ENCODE results near the gene GTF2E1.

Gene GTF2E1

DNA sequence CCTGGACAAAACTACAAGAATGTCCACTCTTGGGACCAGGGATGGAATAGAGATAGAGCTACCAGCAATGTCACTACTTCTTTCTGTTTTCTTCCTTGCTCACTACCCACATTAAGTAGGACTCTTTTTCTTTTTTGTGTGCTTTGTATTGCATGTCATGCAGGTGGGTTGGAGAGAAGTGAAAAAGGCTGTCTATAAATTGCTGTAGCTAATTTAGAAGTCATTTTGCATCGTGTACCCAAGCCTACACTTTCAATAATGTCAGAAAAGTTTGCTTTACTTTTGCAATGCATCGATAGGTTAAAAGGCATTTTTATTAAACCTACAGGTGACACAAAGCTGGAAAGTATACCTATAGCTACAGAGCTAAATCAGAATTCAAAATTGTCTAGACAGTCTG, 58.9 kb downstream of the GTF2E1 start:
- Mint-ChIP-seq H3K36me3 (no peaks in the 10 kb centered on the region), H3K27ac (no peak overlapping the region), H3K4me3 (no peak overlapping the region), H3K9me3 (ENCODE audit: low read depth) (no peaks in the 10 kb centered on the region), H3K27me3 (peaks cover 4% of the 10 kb centered on the region), H3K4me1 (ENCODE audit: low read depth) (no peaks in the 10 kb centered on the region)

DNA sequence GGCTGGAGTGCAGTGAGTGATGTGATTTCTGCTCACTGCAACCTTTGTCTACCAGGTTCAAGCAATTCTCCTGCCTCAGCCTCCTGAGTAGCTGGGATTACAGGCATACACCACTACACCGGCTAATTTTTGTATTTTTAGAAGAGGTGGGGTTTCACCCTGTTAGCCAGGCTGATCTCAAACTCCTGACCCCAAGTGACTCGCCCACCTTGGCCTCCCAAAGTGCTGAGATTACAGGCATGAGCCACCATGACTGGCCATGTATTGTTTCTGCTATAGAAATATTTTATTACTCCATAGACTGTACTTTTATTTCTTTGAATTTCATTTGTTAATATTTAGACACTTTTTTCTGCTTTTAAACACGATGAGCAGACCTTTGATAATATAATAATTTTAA, 60.4 kb downstream of the GTF2E1 start:
- Mint-ChIP-seq H3K4me3 (no peak overlapping the region), H3K4me1 (ENCODE audit: low read depth) (no peaks in the 10 kb centered on the region), H3K27me3 (peaks cover 4% of the 10 kb centered on the region), H3K36me3 (no peaks in the 10 kb centered on the region), H3K27ac (no peak overlapping the region), H3K9me3 (ENCODE audit: low read depth) (no peaks in the 10 kb centered on the region)

DNA sequence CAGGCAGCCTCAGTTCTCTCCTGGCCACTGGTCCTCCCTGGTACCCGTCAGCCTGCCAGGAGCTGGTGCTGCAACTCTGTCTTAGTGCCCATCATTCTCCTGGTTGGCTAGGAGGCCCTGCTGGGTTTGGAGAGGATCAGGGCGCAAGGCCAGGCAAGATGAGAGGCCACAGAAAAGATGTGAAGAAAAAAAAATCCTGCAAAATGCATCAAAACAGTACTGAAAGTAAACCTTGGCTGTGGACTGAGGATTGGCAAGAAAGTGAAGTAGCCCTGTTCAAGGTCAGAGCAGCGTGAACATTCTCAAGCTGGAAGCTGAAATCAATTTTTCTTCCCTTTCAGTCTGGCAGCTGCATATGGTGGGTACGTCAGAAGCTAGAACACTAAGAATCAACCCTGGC, 74.2 kb downstream of the GTF2E1 start:
- Mint-ChIP-seq H3K27ac (no peak overlapping the region), H3K27me3 (peaks cover 13% of the 10 kb centered on the region), H3K36me3 (peaks cover 2% of the 10 kb centered on the region), H3K4me1 (ENCODE audit: low read depth) (no peaks in the 10 kb centered on the region), H3K9me3 (ENCODE audit: low read depth) (no peaks in the 10 kb centered on the region), H3K4me3 (no peak overlapping the region)

- Mint-ChIP-seq H3K27ac (no peak overlapping the region), H3K9me3 (ENCODE audit: low read depth) (no peaks in the 10 kb centered on the region), H3K36me3 (no peaks in the 10 kb centered on the region), H3K27me3 (peaks cover 7% of the 10 kb centered on the region), H3K4me3 (no peak overlapping the region), H3K4me1 (ENCODE audit: low read depth) (no peaks in the 10 kb centered on the region)
Observed at GRCh38 chr3:120820748-120821147, 78.2 kb downstream of the GTF2E1 start.

GRCh38 chr3:120821426-120821825, 78.9 kb downstream of the GTF2E1 start:
- Mint-ChIP-seq H3K4me1 (ENCODE audit: low read depth) (no peaks in the 10 kb centered on the region), H3K9me3 (ENCODE audit: low read depth) (no peaks in the 10 kb centered on the region), H3K4me3 (no peak overlapping the region), H3K27me3 (peaks cover 6% of the 10 kb centered on the region), H3K27ac (no peak overlapping the region), H3K36me3 (no peaks in the 10 kb centered on the region)

DNA sequence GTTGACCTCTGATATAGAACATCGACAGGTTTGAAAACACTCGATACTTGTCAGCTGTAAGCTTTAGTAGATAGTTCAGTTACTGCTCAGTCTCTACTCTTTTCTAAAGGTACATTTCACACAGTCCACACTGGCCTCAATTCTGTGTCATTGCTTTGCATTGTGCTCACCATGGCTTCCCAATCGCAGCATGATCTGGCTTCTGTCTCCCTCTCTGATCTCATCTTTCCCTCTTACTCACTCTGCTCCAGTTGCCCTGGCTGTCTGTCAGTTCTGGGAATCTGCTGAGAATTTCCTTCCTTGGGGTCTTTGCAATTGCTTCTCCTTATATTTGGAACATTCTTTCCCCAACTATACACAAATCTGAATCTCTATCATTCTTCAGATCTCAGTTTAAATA, 80.6 kb downstream of the GTF2E1 start:
- H3K4me3 Mint-ChIP-seq = no peak overlapping the region
- H3K36me3 Mint-ChIP-seq = no peaks in the 10 kb centered on the region
- no peaks in the 10 kb centered on the region for H3K4me1 Mint-ChIP-seq (ENCODE audit: low read depth)
- H3K27me3 Mint-ChIP-seq = peaks cover 6% of the 10 kb centered on the region
- no peak overlapping the region for H3K27ac Mint-ChIP-seq
- no peaks in the 10 kb centered on the region for H3K9me3 Mint-ChIP-seq (ENCODE audit: low read depth)

DNA sequence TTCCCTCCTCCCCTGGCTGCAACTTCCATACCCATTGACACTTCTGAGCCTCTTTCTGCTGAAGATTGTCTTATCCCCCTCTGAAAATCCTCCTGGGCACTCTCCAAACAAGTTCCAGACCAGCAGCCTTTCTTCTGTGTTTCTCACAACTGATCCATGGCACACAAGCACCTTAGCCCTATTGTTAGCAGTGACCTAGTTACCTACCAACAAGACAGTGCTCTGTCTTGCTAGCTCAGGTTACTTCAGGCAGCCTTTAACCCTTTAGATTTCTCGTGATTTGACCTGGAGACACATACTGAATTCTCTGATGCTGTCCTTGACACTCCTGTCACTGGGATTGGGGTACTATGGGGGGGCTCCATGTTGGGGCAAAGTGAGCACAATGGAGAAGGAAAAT, 82.1 kb downstream of the GTF2E1 start:
- no peaks in the 10 kb centered on the region for H3K9me3 Mint-ChIP-seq (ENCODE audit: low read depth)
- no peaks in the 10 kb centered on the region for H3K36me3 Mint-ChIP-seq
- H3K4me1 Mint-ChIP-seq (ENCODE audit: low read depth) = no peaks in the 10 kb centered on the region
- no peak overlapping the region for H3K4me3 Mint-ChIP-seq
- H3K27ac Mint-ChIP-seq = no peak overlapping the region
- peaks cover 2% of the 10 kb centered on the region for H3K27me3 Mint-ChIP-seq

- no peaks in the 10 kb centered on the region for H3K9me3 Mint-ChIP-seq (ENCODE audit: low read depth)
- no peak overlapping the region for H3K4me3 Mint-ChIP-seq
Observed at GRCh38 chr3:120828796-120829195, 86.3 kb downstream of the GTF2E1 start.

DNA sequence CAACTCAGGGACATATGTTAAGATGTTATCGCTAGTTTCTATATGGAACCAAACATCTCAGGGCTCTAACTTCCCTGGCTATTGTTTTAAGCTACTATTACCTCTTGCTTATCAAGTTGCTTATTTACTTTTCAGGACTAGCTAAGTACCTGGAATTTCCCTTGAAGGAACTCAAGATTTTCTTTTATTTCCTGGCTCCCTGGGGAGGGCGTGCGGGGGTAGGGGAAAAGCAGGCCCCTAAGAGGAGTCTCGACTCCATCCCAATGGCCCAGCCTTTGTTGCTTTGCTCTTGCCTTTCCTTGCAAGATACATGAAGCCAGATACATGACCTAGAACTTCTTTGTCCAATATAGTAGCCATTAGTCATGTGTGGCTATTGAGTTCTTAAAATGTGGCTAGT, 88.5 kb downstream of the GTF2E1 start:
- Mint-ChIP-seq H3K36me3 (no peaks in the 10 kb centered on the region), H3K27me3 (peaks cover 5% of the 10 kb centered on the region), H3K4me1 (ENCODE audit: low read depth) (no peaks in the 10 kb centered on the region), H3K9me3 (ENCODE audit: low read depth) (no peaks in the 10 kb centered on the region), H3K4me3 (no peak overlapping the region), H3K27ac (no peak overlapping the region)

More at GRCh38 chr3:120828796-120829195, 86.3 kb downstream of the GTF2E1 start:
- H3K36me3 Mint-ChIP-seq = no peaks in the 10 kb centered on the region
- peaks cover 5% of the 10 kb centered on the region for H3K27me3 Mint-ChIP-seq
- H3K4me1 Mint-ChIP-seq (ENCODE audit: low read depth) = no peaks in the 10 kb centered on the region
- no peak overlapping the region for H3K27ac Mint-ChIP-seq

All from activated naive CD8-positive, alpha-beta T cell (primary cell).